Transverse colon (tissue), 4 donors: ENCODE data around the gene KICS2. TPM values are rescaled to one million over a fixed set of nuclear protein-coding genes. Genes with fewer than 3 reads are reported as not detected.

Source experiments
- DNase-seq: peaks from one replicate; pipeline ENCODE4 v3.0.0-alpha.2; 2019
- H3K27ac ChIP-seq, 4 donors: fragments of 200-600 bp; sonication (generic); 2 replicates each; pipeline ENCODE4 v1.5.1; 2016 to 2018; ENCODE audit warnings: inconsistent platforms in 4 of 4
- H3K27me3 ChIP-seq: fragments of 200-600 bp; sonication (generic); 2 replicates; pipeline ENCODE4 v1.5.1; 2017; ENCODE audit warnings: inconsistent platforms
- H3K36me3 ChIP-seq, 4 donors: fragments of 200-600 bp; sonication (generic); 2 replicates each; pipeline ENCODE4 v1.5.1; 2017 to 2019; ENCODE audit warnings: inconsistent platforms in 4 of 4
- H3K4me1 ChIP-seq, 4 donors: fragments of 200-600 bp; sonication (generic); 2 replicates each; pipeline ENCODE4 v1.5.1; 2017 to 2020; ENCODE audit warnings: inconsistent platforms in 4 of 4
- H3K4me3 ChIP-seq, 4 donors: fragments of 200-600 bp; sonication (generic); 1 replicate in 1 of 4; 2 replicates in 3 of 4; pipeline versions ENCODE4 v1.5.1 to v1.6.1; 2017 to 2019; ENCODE audit warnings: inconsistent platforms in 4 of 4
- H3K9me3 ChIP-seq, 2 donors: fragments of 200-600 bp; sonication (generic); 2 replicates each; pipeline ENCODE4 v1.5.1; 2017 to 2019; ENCODE audit warnings: inconsistent platforms in 2 of 2
- CTCF ChIP-seq, 5 experiments: fragments of 200-600 bp in 3 of 5; fragments of 450-650 bp in 2 of 5; sonication (generic) in 3 of 5; IDR thresholded peaks; 1 replicate in 2 of 5; 2 replicates in 3 of 5; pipeline ENCODE4 v1.5.1; 2016 to 2017; ENCODE audit warnings: antibody characterized with exemption in 5 of 5, inconsistent platforms in 3 of 5, mild to moderate bottlenecking in 2 of 5, moderate library complexity in 1 of 5
- EP300 ChIP-seq: sonication (generic); formaldehyde crosslinking; IDR thresholded peaks from one replicate; pipeline ENCODE4 v1.6.1; 2017; ENCODE audit warnings: antibody characterized with exemption, low read depth
- POLR2A ChIP-seq: fragments of 450-650 bp; IDR thresholded peaks from one replicate; pipeline ENCODE4 v1.6.1; 2016; ENCODE audit warnings: antibody characterized with exemption, mild to moderate bottlenecking, moderate library complexity
- POLR2AphosphoS5 ChIP-seq, 3 donors: sonication (generic); formaldehyde crosslinking; IDR thresholded peaks; one replicate each; pipeline ENCODE4 v1.6.1; 2016; ENCODE audit warnings: antibody characterized with exemption in 3 of 3
- WGBS, 2 donors: methylation state at CpG; one replicate each; pipeline ENCODE4 v1.1.5; 2018; ENCODE audit warnings: low coverage in 1 of 2; 5-methylcytosine and 5-hydroxymethylcytosine counted together
- in situ Hi-C, 4 donors: fragments of 200-750 bp; cut with MboI; loops; one replicate each; pipeline versions ENCODE4 v1.15.0 to v1.15.1; 2017; ENCODE audit warnings: low sequenced_read_pairs in 3 of 4, low pct_ligation_motif_present in 1 of 4, low pct_unique_long_range_greater_than_20kb in 1 of 4
- intact Hi-C: fragments of 100-400 bp; cut with DNase I; formaldehyde crosslinking; loops from one replicate; pipeline ENCODE4 v1.15.1; 2023; ENCODE audit warnings: low total_unique reads
- total RNA-seq, 4 donors: library from RNA; depleted of rRNA; stranded (reverse); fragments of >200 nt; gene quantifications; one replicate each; pipeline ENCODE4 v1.1.0, GENCODE V29; 2016

KICS2 gene
- total RNA-seq, 4 donors from 2014 or later = 2.8 to 10.2 (median 4.7) TPM

- Histone ChIP-seq H3K27ac (peak overlapping the region; percentile 2 to 54 (median 48)), H3K4me1 (peaks cover 0 to 8% (median 0%) of the 10 kb centered on the region in 4 donors), H3K27me3 (no peaks in the 10 kb centered on the region), H3K36me3 (no peaks in the 10 kb centered on the region), H3K4me3 (no peak overlapping the region), H3K9me3 (no peaks in the 10 kb centered on the region)
- WGBS, 2 donors = 34 to 73% methylated on average over 1 to 3 of the region's 3 CpGs
- in situ Hi-C loops = loop anchor here in 1 of 4 donors (10.0 kb wide), 1 partner anchor 337 kb away; the partner anchor contains the start of gene SRGAP1
- peak; percentile 51 for DNase-seq
- TF ChIP-seq POLR2AphosphoS5 (IDR thresholded peaks at IDR 0.05) (peak; percentile 12 to 49 (median 41)), EP300 (peak; percentile 2), CTCF (IDR thresholded peaks at IDR 0.05) (peak; percentile 50 to 68 (median 59)), POLR2A (no peak)
- intact Hi-C loops = loop anchor here (1.0 to 10.0 kb wide), 3 partner anchors 39 to 337 kb away; partner anchors contain the start of gene SRGAP1
Observed at GRCh38 chr12:64181430-64182291, 40.4 kb downstream of the KICS2 start.

GRCh38 chr12:64180951-64181350 is 41.1 kb downstream of the KICS2 start:
- H3K27me3 ChIP-seq = no peaks in the 10 kb centered on the region
- no peak for DNase-seq
- peaks cover 0 to 8% (median 0%) of the 10 kb centered on the region in 4 donors for H3K4me1 ChIP-seq
- in situ Hi-C loops (loop anchor here in 1 of 4 donors (10.0 kb wide), 1 partner anchor 336 kb away; the partner anchor contains the start of gene SRGAP1), intact Hi-C loops (loop anchor here (1.0 to 10.0 kb wide), 3 partner anchors 40 to 337 kb away; partner anchors contain the start of gene SRGAP1)
- H3K36me3 ChIP-seq = no peaks in the 10 kb centered on the region
- H3K27ac ChIP-seq = peak overlapping the region; percentile 2 to 54 (median 48)
- WGBS, 2 donors = 70 to 78% methylated on average over 5 of the region's 5 CpGs
- no peaks in the 10 kb centered on the region for H3K9me3 ChIP-seq
- H3K4me3 ChIP-seq = no peak overlapping the region
- no peak for TF ChIP-seq POLR2AphosphoS5 (IDR thresholded peaks at IDR 0.05)
- no peak for TF ChIP-seq CTCF (IDR thresholded peaks at IDR 0.05)
- no peak for TF ChIP-seq EP300
- TF ChIP-seq POLR2A = no peak

DNA sequence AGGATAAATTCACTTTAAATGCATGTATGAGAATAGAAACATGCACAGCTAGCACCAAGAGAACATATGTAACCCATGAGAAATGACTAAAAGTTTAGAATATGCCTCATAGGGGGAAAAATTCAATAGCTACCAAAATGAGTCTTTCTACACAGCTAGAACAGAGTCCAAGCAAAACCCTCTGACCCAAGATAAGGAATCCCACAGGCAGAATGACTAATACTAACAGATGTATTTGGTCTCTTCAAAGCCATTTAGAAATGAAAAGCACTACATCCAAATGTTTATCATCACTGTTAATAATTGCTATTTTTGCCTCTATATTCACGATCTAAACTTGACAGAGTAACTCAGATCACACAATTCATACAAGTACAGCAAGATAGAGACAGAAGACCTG is 44.0 kb downstream of the KICS2 start:
- Histone ChIP-seq H3K36me3 (no peaks in the 10 kb centered on the region), H3K4me1 (peaks cover 0 to 8% (median 0%) of the 10 kb centered on the region in 4 donors), H3K27ac (no peak overlapping the region), H3K9me3 (no peaks in the 10 kb centered on the region), H3K27me3 (no peaks in the 10 kb centered on the region), H3K4me3 (no peak overlapping the region)
- DNase-seq = no peak
- in situ Hi-C loops = loop anchor here in 1 of 4 donors (10.0 kb wide), 1 partner anchor 333 kb away; the partner anchor contains the start of gene SRGAP1
- TF ChIP-seq POLR2A = no peak
- no peak for TF ChIP-seq EP300
- no peak for TF ChIP-seq POLR2AphosphoS5 (IDR thresholded peaks at IDR 0.05)
- no peak for TF ChIP-seq CTCF (IDR thresholded peaks at IDR 0.05)
- 56 to 70% methylated on average over 1 of the region's 1 CpG for WGBS, 2 donors
- intact Hi-C loops = loop anchor here (5.0 kb wide), 1 partner anchor 1071 kb away; no protein-coding TSS in a partner anchor

DNA sequence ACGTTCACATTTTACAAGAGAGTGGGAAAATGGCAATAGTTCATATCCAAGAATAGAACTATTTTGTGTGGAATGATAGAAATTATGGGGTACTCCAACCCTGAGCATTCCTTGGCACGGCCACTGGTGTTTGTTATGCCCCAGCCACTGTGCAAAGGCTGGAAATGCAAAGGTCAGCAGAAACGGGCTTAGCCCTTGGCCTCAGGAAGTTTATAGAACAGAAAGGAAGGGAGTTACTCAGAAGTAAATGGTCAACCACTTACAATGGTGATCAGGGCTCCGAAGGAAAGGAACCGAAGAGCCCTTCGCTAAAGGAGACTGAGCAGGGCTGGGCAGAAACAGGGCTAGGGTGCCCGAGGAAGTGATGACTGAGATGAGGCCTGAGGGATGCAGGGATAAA is 45.1 kb downstream of the KICS2 start:
- Histone ChIP-seq H3K27me3 (no peaks in the 10 kb centered on the region), H3K36me3 (no peaks in the 10 kb centered on the region), H3K4me1 (peaks cover 0 to 7% (median 0%) of the 10 kb centered on the region in 4 donors), H3K4me3 (no peak overlapping the region), H3K9me3 (no peaks in the 10 kb centered on the region), H3K27ac (no peak overlapping the region)
- DNase-seq = no peak
- TF ChIP-seq EP300 (no peak), POLR2A (no peak), CTCF (IDR thresholded peaks at IDR 0.05) (no peak), POLR2AphosphoS5 (IDR thresholded peaks at IDR 0.05) (no peak)
- in situ Hi-C loops (loop anchor here in 1 of 4 donors (10.0 kb wide), 1 partner anchor 332 kb away; the partner anchor contains the start of gene SRGAP1), intact Hi-C loops (loop anchor here (5.0 kb wide), 1 partner anchor 1070 kb away; no protein-coding TSS in a partner anchor)
- WGBS, 2 donors = 76 to 86% methylated on average over 4 to 7 of the region's 7 CpGs
